OCI-LY3 (cell line): ENCODE results near the gene HOPX.

Experiments
- H2AFZ ChIP-seq: fragments of 200-600, 300-600 bp; shearing (Covaris generic); 2 replicates; pipeline ENCODE4 v1.6.0; 2014; ENCODE audit warnings: antibody characterized with exemption, low read depth, low read length
- H3K27ac ChIP-seq: fragments of 200-600, 300-600 bp; sonication (generic); 2 replicates; pipeline ENCODE4 v1.5.1; 2014; ENCODE audit warnings: mild to moderate bottlenecking, low read length, moderate library complexity, mixed read lengths
- H3K27me3 ChIP-seq: fragments of 200-600, 300-600 bp; sonication (generic); 2 replicates; pipeline ENCODE4 v1.6.1; 2014; ENCODE audit warnings: low read depth, low read length, mixed read lengths
- H3K36me3 ChIP-seq: fragments of 200-600, 300-600 bp; sonication (generic); replicated peaks from 2 replicates; pipeline ENCODE3; 2014; ENCODE audit warnings: low read depth, low read length, mixed read lengths
- H3K4me1 ChIP-seq: fragments of 300-600, 200-600 bp; sonication (generic); 2 replicates; pipeline ENCODE4 v1.6.1; 2014; ENCODE audit warnings: low read length, mixed read lengths
- H3K4me2 ChIP-seq: fragments of 200-600, 300-600 bp; sonication (generic); 2 replicates; pipeline ENCODE4 v1.6.1; 2014; ENCODE audit warnings: low read length, mixed read lengths
- H3K4me3 ChIP-seq: fragments of 300-600, 200-600 bp; sonication (generic); 2 replicates; pipeline ENCODE4 v1.5.1; 2014; ENCODE audit warnings: antibody characterized with exemption, mild to moderate bottlenecking, low read length, moderate library complexity
- H3K79me2 ChIP-seq: fragments of 300-600, 200-600 bp; shearing (Covaris generic); 2 replicates; pipeline ENCODE4 v1.6.1; 2014; ENCODE audit warnings: mild to moderate bottlenecking, low read length, mixed read lengths
- H3K9ac ChIP-seq: fragments of 300-600, 200-600 bp; shearing (Covaris generic); 2 replicates; pipeline ENCODE4 v1.6.0; 2014; ENCODE audit warnings: mild to moderate bottlenecking, low read length, moderate library complexity
- H3K9me3 ChIP-seq: fragments of 200-600, 300-600 bp; shearing (Covaris generic); 2 replicates; pipeline ENCODE4 v1.6.1; 2014; ENCODE audit warnings: low read length, mixed read lengths; ENCODE audit not compliant: insufficient read depth
- H4K20me1 ChIP-seq: fragments of 200-600, 300-600 bp; sonication (generic); 2 replicates; pipeline ENCODE4 v1.6.1; 2016; ENCODE audit warnings: low read length, mixed read lengths; ENCODE audit not compliant: insufficient read depth
- CTCF ChIP-seq: fragments of 200-600, 300-600 bp; sonication (generic); IDR thresholded peaks from 2 replicates; pipeline ENCODE4 v1.5.1; 2014; ENCODE audit warnings: antibody characterized with exemption, low read length, low read depth
- EZH2phosphoT487 ChIP-seq: fragments of 200-600 bp; shearing (Covaris generic); IDR thresholded peaks from 2 replicates; pipeline ENCODE4 v1.6.1; 2018; ENCODE audit warnings: antibody characterized with exemption, mixed run types, low read depth

The HOPX gene

GRCh38 chr4:56705334-56705733 is 24.2 kb upstream of the HOPX start:
- Histone ChIP-seq H3K79me2 (no peaks in the 10 kb centered on the region), H2AFZ (no peak overlapping the region), H3K9me3 (no peaks in the 10 kb centered on the region), H3K9ac (no peak overlapping the region), H3K4me1 (no peaks in the 10 kb centered on the region), H3K4me3 (no peak overlapping the region), H3K27ac (no peak overlapping the region), H4K20me1 (no peaks in the 10 kb centered on the region), H3K27me3 (peaks cover 3% of the 10 kb centered on the region; the same call in 1 of the 2 replicates), H3K4me2 (no peak overlapping the region), H3K36me3 (no peaks in the 10 kb centered on the region)
- TF ChIP-seq EZH2phosphoT487: no peak

GRCh38 chr4:56704089-56704871 is 23.2 kb upstream of the HOPX start:
- no peak for TF ChIP-seq CTCF
- Histone ChIP-seq H3K27ac (no peak overlapping the region), H4K20me1 (no peaks in the 10 kb centered on the region), H3K4me3 (no peak overlapping the region), H3K4me2 (no peak overlapping the region), H3K4me1 (no peaks in the 10 kb centered on the region), H3K9ac (no peak overlapping the region), H3K36me3 (no peaks in the 10 kb centered on the region), H3K79me2 (no peaks in the 10 kb centered on the region), H3K9me3 (no peaks in the 10 kb centered on the region), H2AFZ (no peak overlapping the region), H3K27me3 (peaks cover 6% of the 10 kb centered on the region; the same call in 1 of the 2 replicates)

GRCh38 chr4:56703378-56703777 is 22.3 kb upstream of the HOPX start:
- Histone ChIP-seq H4K20me1 (no peaks in the 10 kb centered on the region), H3K27me3 (peaks cover 11% of the 10 kb centered on the region; the same call in 1 of the 2 replicates), H3K9ac (no peak overlapping the region), H3K4me3 (no peak overlapping the region), H3K79me2 (no peaks in the 10 kb centered on the region), H3K9me3 (no peaks in the 10 kb centered on the region), H3K4me2 (no peak overlapping the region), H3K36me3 (no peaks in the 10 kb centered on the region), H2AFZ (no peak overlapping the region), H3K27ac (no peak overlapping the region), H3K4me1 (no peaks in the 10 kb centered on the region)
- no peak for TF ChIP-seq CTCF
- TF ChIP-seq EZH2phosphoT487: no peak

GRCh38 chr4:56701644-56702043 is 20.5 kb upstream of the HOPX start:
- Histone ChIP-seq H3K4me3 (no peak overlapping the region), H3K9ac (no peak overlapping the region), H3K4me2 (no peak overlapping the region), H3K27me3 (peaks cover 18% of the 10 kb centered on the region; the same call in 1 of the 2 replicates), H3K27ac (no peak overlapping the region), H4K20me1 (no peaks in the 10 kb centered on the region), H2AFZ (no peak overlapping the region), H3K79me2 (no peaks in the 10 kb centered on the region), H3K4me1 (no peaks in the 10 kb centered on the region), H3K36me3 (no peaks in the 10 kb centered on the region), H3K9me3 (no peaks in the 10 kb centered on the region)
- TF ChIP-seq CTCF: no peak
- no peak for TF ChIP-seq EZH2phosphoT487
